K562 (cell line): ENCODE measurements around the gene ARNT2.

ENCODE experiments used
- CTCF ChIP-seq, 3 experiments: IDR thresholded peaks in 2 of 3; conservative IDR thresholded peaks in 1 of 3; 2 replicates each; pipeline ENCODE4 v1.5.1; 2011 to 2012; ENCODE audit warnings: low read length in 3 of 3, mild to moderate bottlenecking in 3 of 3, control low read depth in 2 of 3, improper control_type of control experiment in 1 of 3, inconsistent platforms in 1 of 3, low read depth in 1 of 3, mixed read lengths in 1 of 3, moderate library complexity in 1 of 3; ENCODE audit not compliant: insufficient read depth in 2 of 3
- HOXB6 ChIP-seq: fragments of 250-450 bp; sonication (Bioruptor Pico); IDR thresholded peaks from 2 replicates; pipeline ENCODE4 v1.5.1; 2022; ENCODE audit warnings: mild to moderate bottlenecking, borderline replicate concordance
- MAFK ChIP-seq: IDR thresholded peaks from 2 replicates; pipeline ENCODE4 v1.6.1; 2011; ENCODE audit warnings: low read length, improper control_type of control experiment
- NR3C1 ChIP-seq: sonication (generic); formaldehyde crosslinking; IDR thresholded peaks from 2 replicates; pipeline ENCODE4 v1.8.1; 2022; ENCODE audit warnings: missing genetic modification reagents
- POLR2A ChIP-seq: fragments of 450-650 bp; conservative IDR thresholded peaks from 2 replicates; pipeline ENCODE4 v1.6.1; 2016
- POLR2AphosphoS5 ChIP-seq: IDR thresholded peaks from 2 replicates; pipeline ENCODE4 v1.6.1; 2011; ENCODE audit warnings: mild to moderate bottlenecking, low read depth, low read length, moderate library complexity; ENCODE audit not compliant: control insufficient read depth, insufficient read depth
- TRIM24 ChIP-seq, 2 experiments: fragments of 450-650 bp; IDR thresholded peaks; 2 replicates each; pipeline ENCODE4 v1.6.1; 2016
- USF2 ChIP-seq: sonication (generic); formaldehyde crosslinking; IDR thresholded peaks from 2 replicates; pipeline ENCODE4 v1.5.0; 2020; ENCODE audit warnings: missing genetic modification reagents
- ZFP36 ChIP-seq: fragments of 150-350 bp; IDR thresholded peaks from 2 replicates; pipeline ENCODE4 v1.6.1; 2018; ENCODE audit warnings: low read length, low read depth; ENCODE audit not compliant: partially characterized antibody
- ZFP91 ChIP-seq: sonication (generic); formaldehyde crosslinking; IDR thresholded peaks from 2 replicates; pipeline ENCODE4 v1.8.0; 2022; ENCODE audit warnings: mild to moderate bottlenecking, missing genetic modification reagents

GRCh38 chr15:80550219-80550907 is 146.2 kb downstream of the ARNT2 start:
- TF ChIP-seq NR3C1 (CRISPR knock-in tag) (no peak), CTCF (IDR thresholded peaks at IDR 0.05 in 2 of 3, conservative IDR thresholded peaks at IDR 0.05 in 1 of 3; ENCODE audit: insufficient read depth in 2 of 3, low read depth in 1 of 3, low read length in 3 of 3) (no peak), POLR2AphosphoS5 (no peak), MAFK (no peak), POLR2A (no peak), ZFP36 (no peak), HOXB6 (CRISPR knock-in tag) (no peak), TRIM24 (IDR thresholded peaks at IDR 0.05) (no peak), ZFP91 (CRISPR knock-in tag) (no peak), USF2 (CRISPR knock-in tag) (no peak)
